Measurements from ENCODE around the gene MOK. TPM values are rescaled to one million over a fixed set of nuclear protein-coding genes. Genes with fewer than 3 reads are reported as not detected.

MOK gene
- total RNA-seq, 1 experiment from 2014 or later, result 2.8 TPM

DNA sequence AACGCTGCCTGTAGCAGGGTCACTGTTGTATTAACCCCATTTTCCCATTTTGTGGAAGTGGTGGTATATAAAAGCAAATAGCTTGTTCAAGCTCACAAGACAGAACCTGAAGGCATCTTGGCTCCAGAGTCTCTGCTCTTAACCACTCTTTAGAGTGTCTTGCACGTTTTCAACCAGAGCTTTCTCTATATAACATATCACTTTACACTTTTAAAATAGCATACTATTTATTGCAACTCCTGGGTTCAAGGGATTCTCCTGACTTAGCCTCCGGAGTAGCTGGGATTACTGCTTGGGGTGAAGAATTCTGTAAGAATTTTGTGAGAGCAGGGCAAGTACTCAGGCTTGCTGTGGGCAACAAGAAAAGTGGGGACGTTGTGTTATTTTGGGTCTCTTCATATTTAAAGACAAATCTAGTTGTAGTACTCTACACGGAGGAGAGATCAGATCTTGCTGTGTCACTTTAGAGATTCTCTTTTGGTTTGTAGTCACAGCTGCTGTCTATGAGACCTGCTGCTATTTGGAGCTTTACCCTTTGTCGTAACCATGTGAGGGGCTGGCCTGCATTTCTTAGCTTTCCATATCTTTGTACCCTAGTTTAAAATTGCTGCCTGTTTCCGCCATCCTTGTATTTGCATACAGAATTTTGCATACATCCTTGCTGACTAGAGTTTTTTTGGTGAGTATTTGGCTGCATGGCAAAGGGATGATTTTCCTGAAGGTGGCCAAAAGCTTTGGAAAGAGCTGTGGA is 124.5 kb downstream of the MOK start:
- Histone ChIP-seq H4K5ac (ENCODE audit: insufficient read length, low read depth, low read length) (no peak overlapping the region), H2BK15ac (ENCODE audit: low read depth, low read length) (no peak overlapping the region), H2BK12ac (ENCODE audit: insufficient read length, low read depth, low read length) (no peak overlapping the region), H3K23me2 (ENCODE audit: insufficient read length, low read depth, low read length, poor library complexity, severe bottlenecking) (no peaks in the 10 kb centered on the region), H3K4me2 (ENCODE audit: insufficient read depth, insufficient read length, low read length) (no peak overlapping the region), H4K91ac (ENCODE audit: insufficient read length, low read depth, low read length) (no peak overlapping the region), H3K56ac (ENCODE audit: insufficient read length, low read depth, low read length) (no peak overlapping the region), H3K79me1 (ENCODE audit: insufficient read depth, low read depth, low read length, poor library complexity, severe bottlenecking) (peaks cover 9% of the 10 kb centered on the region), H4K20me1 (ENCODE audit: control insufficient read depth, insufficient read depth, insufficient read length) (no peaks in the 10 kb centered on the region), H3K14ac (ENCODE audit: insufficient read depth, low read length) (no peak overlapping the region), H2BK120ac (ENCODE audit: low read depth, low read length, poor library complexity, severe bottlenecking) (no peak overlapping the region), H3T11ph (ENCODE audit: low read length) (no peak overlapping the region), H3K18ac (ENCODE audit: insufficient read length, low read depth, low read length) (no peak overlapping the region), H3K4ac (ENCODE audit: low read depth, low read length) (no peak overlapping the region), H3K27me3 (ENCODE audit: insufficient read depth, low read length) (no peaks in the 10 kb centered on the region), H2BK20ac (ENCODE audit: low read depth, low read length, poor library complexity, severe bottlenecking) (no peak overlapping the region), H3K4me1 (ENCODE audit: insufficient read depth, low read length) (no peaks in the 10 kb centered on the region), H2AK5ac (ENCODE audit: insufficient read length, low read length) (no peak overlapping the region), H4K8ac (replicated peaks; ENCODE audit: insufficient read length, low read depth, low read length) (no peak overlapping the region), H3K27ac (ENCODE audit: insufficient read length, low read depth, low read length) (no peak overlapping the region), H3K9ac (ENCODE audit: extremely low read depth, insufficient read length, low read length) (no peak overlapping the region), H3K9me3 (ENCODE audit: control insufficient read depth, low read depth, low read length) (no peaks in the 10 kb centered on the region), H2AFZ (ENCODE audit: low read length) (no peak overlapping the region), H2BK5ac (ENCODE audit: insufficient read length, low read length) (no peak overlapping the region), H3K23ac (ENCODE audit: insufficient read length, low read depth, low read length) (no peak overlapping the region), H3K79me2 (ENCODE audit: insufficient read depth, low read length) (peaks cover 8% of the 10 kb centered on the region; the same call in 1 of the 2 replicates)
- Mint-ChIP-seq H3K27ac (peak overlapping the region in 2 of 3 experiments; percentile 21 to 95; a peak in 4 of 7 replicates), H3K4me1 (peaks cover 24% of the 10 kb centered on the region in 2 experiments), H3K9me3 (no peaks in the 10 kb centered on the region), H3K4me3 (no peak overlapping the region), H3K36me3 (ENCODE audit: insufficient read depth in 1 of 3, low read depth in 3 of 3) (peaks cover 0 to 2% (median under 1%) of the 10 kb centered on the region in 3 experiments; a peak in 1 of 7 replicates), H3K27me3 (ENCODE audit: low read depth) (no peaks in the 10 kb centered on the region; the same call in 1 of the 2 replicates)
- DNase-seq, result no peak
- no peak for TF ChIP-seq CTCF (conservative IDR thresholded peaks at IDR 0.05)
- no CpG with 5 or more reads among the region's 7 CpGs for WGBS (ENCODE audit: extremely low coverage, insufficient read length, low lambda C conversion rate)

Other genes with a start within 250 kb of the MOK start
- gene HSP90AA1, start 218.1 kb downstream of the MOK start, total RNA-seq (2021), result 953 and 955 TPM in 2 replicates
- gene WDR20, start 165.3 kb downstream of the MOK start, total RNA-seq (2021), result 31.6 and 35.2 TPM in 2 replicates
- 9.4 and 10.4 TPM in 2 replicates for gene ZNF839, start 14.6 kb upstream of the MOK start, total RNA-seq (2021)
- 39.3 and 39.5 TPM in 2 replicates for gene CINP, start 57.7 kb upstream of the MOK start, total RNA-seq (2021)
- 15.0 and 15.4 TPM in 2 replicates for gene TECPR2, start 57.8 kb upstream of the MOK start, total RNA-seq (2021)
- 29.0 and 29.8 TPM in 2 replicates for gene ANKRD9, start 204.6 kb upstream of the MOK start, total RNA-seq (2021)

Measured in H9 (cell line).